HG03442 (cell line): Measurements from ENCODE around the gene LTBP3.

Experiments used
- ATAC-seq: cut with Tn5 transposase; IDR thresholded peaks from one replicate; pipeline ENCODE4 v1.9.1; 2021; ENCODE audit warnings: mild to moderate bottlenecking, moderate library complexity; ENCODE audit not compliant: unreplicated experiment

The LTBP3 gene

DNA sequence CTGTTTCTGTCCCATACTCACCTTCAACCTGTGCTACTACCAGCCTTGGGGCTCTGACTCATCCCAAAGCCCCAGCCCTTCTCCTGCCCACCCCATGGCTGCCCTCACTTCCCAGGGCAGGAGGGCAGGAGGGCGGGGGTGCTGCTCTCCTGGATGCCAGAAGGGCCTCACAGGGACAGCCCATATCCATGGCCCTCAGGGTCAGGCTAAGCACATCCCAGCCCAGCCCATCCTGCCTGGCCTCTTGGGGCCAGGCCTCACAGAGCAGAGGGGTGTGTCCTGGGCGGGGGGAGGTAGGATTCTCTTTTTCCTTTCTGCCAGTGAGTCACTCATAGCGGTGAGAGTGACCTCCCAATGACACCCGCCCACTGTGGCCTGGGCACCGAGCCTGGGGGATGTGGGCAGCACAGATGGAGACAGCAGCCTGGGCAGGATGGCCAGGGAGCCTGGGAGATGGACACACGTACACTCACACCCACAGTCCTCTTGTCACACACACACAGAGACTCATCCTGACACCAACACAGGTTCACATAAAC lies 2.4 kb downstream of the LTBP3 start:
- ATAC-seq, result no peak

DNA sequence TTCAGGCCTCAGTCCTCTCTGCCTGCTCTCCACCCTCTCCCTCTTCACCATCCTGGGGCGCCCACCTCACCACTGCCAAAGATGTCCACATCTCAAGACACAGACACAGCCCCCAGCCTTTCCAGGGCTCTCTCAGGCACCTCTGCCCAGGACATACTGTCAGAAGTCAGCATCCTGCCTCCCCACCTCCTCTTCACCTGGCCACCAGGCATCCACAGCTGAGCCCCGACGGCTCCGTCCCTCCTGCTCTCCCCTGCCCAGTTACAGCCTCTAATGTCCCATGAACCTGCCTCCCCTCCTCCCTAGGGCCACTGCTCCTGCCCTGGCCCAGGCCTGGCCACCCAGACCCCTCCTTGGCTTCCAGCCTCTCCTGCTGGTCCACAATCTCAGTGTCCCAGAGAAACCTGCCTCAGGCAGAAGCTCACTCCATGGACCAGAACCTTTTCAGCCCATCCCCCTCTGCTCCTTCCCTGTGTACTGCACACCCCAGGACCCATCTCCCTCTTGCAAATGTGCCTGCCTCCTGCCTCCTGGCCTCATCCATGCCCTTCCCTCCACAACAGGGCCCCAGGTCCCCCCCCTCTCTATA lies 3.2 kb downstream of the LTBP3 start:
- ATAC-seq, result no peak

DNA sequence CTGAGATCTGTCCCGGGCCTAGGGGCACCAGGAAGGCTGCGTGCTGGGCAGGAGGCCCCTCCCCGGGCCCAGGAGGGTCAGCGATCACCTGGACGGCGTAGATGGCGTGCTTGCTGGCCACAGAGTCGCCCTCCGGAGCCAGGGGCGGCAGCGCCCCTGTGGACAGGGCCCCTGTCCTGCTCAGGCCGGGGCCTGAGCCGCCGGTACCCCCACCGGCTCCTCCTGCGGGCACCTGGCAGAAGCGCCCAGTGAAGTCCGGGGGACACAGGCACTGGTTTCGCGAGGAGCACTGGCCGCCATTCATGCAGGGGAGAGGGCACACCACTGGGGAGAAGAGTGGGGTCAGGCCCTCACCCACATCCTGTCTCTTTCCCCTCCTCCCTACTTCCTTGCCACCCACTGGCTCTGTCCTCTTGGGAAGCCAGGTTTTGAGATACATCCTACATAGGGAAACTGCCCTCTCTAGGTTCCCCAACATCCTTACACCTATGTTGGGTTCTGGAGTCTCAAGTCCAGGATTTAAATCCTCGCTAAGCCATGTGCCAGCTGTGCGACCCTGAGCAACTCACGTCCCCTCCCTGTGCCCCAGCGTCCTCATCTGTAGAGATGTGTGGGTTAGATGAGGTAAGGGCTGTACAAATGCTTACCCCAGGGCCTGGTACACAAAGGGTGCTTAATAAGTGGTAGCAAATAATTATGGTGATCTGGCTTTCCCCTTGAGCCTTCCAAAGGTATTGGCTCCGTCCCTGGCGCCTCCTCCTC lies 3.9 kb downstream of the LTBP3 start:
- ATAC-seq, result no peak

DNA sequence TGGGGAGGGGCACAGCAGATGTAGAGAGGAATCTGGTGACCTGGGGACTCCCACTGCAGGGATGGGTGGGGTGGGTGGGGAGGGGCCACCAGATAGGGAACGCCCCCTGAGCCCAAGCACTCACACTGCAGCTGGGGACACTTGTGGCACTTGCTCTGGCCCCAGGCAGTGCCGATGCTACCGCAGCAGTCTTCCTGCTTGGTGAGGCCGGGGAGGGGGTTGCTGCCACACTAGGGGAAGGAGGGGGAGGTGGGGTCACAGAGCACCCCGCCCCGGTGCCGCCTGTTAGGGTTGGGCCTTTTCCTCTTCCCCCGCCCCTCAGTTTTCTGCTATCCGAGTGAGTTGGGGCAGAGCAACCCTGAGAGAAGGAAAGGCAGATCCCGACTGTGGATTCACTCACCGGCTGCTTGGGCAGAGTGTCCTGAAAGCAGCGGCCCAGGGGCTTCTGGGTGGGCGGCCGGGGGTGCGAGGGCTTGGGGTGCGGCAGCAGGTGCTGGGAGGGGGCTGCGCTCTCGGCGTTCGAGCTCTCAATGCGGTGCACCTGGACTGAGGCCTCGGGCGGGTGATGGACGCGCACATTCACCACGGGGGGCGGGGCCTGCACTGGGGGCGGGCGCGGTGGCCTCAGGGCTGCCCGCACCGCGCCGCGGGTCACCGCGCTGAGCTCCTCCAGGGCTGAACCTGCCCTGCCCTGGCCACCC lies 4.7 kb downstream of the LTBP3 start:
- ATAC-seq, result no peak

DNA sequence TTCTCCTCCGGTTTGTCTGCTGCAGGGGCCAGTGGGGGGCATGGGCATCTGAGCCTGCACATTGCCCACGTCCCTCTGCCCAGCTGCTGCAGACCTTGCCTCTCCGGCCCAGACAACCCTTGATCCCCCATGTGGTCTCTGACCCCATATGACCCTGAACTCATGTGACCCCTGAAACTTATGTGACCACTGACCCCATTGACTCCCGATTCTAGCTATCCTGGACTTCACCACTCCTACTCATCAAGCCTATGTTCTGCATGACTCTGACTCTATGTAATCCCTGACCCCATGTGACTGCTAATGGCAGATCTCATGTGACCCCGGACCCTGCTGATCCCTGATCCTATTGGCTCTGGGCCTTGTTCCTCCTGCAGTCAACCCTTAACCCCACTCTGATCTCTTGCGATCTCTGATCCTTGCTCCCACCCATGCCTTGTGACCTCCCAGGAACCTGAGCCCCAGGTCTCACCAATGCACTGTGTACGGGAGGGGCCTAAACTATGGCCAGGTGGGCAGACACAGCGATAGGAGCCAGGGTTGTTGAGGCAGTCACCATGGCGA lies 5.7 kb downstream of the LTBP3 start:
- ATAC-seq, result no peak

DNA sequence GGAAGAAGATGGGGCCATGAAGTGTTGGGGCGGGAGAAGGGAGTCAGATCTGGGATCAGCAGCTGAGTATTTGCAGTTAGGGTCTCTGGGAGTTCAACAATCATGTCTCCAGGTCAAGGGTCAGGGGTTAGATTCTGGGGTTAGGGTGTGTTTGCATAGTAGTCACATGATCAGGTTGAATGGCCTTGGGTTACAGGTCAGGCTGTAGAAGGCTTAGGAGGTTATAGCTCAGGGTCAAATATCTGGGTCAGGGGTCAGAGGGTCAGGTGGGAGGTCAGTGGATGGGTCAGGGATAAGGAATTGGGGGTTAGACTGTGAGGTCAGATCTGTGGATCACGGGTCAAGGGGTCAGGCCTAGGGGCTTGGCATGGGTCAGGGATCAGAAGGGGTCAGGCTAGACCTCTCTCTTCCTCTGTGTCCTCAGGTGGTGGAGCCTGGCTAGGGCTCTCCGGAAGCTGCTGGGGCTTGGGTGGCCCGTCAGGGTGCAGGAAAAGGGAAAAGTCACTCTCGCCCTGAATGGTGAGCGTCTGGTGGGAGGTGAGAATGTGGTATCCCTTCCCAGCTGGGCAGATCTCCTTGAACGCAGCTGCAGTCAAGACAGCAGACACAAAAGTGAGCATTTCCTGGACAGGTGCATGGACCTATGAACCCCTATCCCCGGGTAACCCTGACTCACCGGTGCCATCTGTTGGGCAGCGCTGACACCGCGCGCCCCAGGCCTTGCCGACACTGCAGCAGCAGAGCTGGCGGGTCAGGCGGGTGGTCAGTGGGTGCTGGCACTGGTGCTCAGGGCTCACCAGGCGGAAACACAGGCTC lies 6.4 kb downstream of the LTBP3 start:
- no peak for ATAC-seq

DNA sequence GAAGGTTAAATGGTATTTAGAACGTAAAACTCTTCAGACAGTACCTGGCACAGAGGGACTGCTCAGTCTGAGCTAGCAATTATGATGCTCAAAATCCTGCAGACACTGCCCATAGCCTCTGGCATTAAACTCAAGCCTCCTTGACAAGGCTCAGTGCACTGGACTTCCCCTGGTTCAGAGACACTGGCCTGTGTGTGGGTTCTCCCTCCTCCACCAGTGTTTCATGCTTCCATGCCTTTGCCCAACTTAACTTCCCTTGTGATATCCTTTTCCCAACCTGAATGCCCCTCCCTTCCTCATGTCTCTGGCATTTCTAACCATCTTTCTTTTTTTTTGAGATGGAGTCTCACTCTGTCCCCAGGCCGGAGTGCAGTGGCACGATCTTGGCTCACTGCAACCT lies 9.1 kb downstream of the LTBP3 start:
- ATAC-seq, result no peak

DNA sequence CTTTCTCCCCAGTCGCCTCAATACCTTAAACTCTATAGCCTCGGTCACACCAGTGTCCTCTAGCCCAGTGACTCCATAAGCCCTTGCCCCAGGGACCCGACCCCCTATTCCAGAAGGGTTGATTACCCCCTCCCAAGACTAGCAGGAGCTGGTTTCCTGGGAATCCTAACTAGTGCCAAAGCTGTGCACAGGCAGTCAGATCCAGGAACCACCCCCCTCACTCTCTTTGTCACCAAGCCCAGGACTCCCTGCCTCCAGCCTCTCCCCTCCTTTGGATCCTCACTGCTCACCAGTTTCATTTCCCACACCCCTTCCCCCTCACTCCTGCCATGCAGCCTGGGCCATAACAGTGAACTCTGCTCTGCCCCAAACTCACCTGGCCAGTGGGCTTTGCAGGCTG lies 9.8 kb downstream of the LTBP3 start:
- ATAC-seq, result no peak

DNA sequence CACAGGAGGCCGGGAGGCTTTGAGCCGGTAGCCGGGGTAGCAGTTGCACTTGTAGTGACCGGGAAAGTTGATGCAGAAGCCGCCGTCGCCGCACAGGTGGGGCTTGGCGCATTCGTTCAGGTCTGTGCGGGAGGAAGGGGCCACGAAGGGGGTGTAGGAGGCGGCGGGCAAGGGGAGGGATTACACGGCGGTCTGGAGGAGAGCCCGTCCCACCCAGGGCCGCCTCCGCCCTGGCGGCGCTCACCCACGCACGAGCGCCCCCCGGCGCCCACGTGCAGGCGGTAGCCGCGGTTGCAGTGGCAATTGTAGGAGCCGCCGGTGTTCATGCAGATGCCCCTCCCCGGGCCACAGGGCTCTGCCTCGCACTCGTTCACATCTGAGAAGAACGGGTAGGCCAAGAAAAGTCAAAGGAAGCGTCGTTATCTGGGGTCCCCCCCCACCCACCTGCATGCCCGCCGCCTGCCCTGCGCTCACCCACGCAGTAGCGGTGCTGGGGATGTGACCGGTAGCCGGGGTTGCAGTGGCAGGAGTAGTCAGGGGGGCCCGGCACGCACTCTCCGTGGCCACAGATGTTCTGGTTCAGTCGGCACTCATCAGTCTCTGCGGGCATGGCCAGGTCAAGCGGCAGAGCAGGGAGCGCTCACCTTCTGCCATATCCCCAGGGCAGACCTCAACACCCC lies 10.6 kb downstream of the LTBP3 start:
- ATAC-seq, result no peak

DNA sequence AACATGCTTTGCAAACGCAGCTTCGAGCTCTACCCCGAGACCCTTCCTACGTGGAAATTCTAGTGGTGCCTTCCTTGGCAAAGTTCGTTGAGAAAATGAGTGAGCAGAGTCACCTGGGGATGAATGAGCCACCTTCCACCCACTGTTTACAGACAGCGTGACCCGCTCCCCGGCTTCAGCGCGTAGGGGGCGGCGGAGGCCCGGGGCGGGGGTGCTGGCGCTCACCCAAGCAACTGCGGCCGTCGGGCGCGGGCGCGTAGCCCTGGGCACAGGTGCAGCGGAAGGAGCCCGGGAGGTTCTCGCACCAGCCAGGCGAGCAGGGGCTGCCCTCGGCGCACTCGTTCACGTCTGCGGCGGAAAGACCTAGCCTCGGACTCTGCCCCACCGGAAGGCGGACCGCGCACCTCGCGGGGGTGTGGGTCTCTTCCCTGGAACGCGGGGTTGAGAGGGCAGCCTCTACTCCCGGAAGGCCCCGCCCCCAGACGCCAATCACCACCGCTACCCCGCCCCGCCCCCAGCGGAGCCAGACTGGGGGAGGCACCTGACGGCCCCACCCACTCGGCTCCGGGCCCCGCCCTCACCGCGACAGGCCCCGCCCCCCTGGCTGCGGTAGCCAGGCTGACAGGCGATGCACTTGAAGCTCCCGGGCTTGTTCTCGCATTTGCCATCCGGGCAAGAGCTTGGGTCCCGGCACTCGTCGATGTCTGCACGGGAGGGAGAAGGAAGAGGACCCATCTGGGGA lies 11.8 kb downstream of the LTBP3 start:
- peak; percentile 60 for ATAC-seq

DNA sequence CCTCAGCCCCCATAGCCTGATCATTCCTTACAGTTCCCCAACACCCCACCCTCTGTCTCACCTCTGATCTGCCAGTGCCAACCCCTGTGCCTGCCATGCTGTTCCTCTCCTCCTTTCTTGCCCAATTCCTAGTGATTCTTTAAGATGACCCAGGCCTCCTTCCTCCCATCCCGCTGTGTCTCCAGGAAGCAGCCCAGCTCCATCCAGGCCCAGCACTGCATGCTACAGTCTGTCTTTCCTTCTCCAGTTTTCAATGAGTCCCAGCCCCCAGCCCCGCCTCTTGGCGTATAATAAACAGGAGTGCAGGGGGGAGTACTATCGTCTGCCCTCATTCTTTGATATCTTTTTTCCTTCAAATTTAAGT lies 12.3 kb downstream of the LTBP3 start:
- ATAC-seq, result no peak

DNA sequence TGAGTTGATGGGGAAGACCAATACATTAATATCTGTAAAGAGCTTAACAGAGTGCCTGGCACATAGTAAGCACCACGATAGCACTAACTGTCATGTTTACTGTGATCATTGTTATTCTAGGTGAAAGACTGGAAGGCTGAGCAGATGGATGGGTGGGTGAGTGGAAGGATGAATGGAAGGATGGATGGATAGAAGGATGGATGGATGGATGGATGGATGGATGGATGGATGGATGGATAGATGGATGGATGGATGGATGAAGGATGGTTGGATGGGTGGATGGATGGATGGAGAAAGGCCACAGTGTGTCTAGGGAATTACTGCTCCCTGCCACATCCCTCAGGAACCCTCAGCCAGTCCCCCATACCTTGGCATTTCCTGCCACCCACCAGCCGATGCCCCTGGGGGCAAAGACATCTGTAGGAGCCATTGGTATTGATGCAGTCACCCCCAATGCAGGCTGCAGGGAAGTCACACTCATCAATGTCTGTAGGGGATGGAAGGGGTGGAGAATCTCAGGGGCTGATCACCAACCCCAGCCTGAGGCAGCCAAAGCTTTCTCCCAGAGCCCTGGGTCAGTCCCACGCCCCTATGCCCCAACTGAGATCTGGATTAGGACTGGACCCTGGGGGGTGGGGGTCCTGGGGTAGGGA lies 15.3 kb downstream of the LTBP3 start:
- no peak for ATAC-seq

DNA sequence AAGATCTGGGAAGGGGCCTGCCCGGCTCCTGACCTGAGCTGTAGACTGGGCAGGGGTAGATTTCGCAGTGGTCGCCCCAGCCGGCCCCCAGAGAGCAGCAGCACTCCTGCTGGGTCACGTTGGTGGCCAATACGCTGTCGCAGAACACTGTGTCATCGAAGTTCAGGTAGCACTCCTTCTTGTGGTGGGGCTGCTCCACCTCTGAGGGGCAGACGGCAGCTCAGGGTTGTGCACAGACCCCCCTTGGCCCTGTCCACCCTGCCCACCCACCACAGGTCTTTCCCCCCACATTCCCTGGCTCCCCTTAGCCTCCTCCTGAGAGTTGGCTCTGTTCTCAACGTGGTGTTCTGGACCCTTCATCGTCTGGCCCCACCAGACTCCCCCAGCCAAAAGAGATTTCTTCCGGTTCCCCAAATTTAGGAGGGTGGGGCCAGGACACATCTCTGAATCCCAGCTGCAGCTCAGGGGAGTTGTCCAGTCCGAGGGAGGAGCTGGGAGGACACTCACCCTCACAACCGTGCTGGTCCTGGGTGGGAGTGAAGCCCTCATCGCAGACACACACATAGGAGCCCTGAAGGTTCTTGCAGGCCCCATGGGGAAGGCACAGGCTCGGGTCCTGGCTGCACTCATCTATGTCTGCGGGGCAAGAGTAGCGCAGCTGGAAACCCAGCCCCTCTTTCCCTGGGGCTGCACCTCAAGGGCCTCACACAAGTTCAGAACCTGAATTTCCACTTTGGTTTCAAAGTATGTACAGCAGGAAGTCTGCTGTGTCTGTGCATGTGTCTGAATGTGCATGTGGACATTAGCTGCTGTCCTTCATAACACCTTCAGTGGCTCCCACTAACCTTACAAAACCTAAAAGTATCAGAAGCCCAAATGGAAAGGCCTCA lies 16.8 kb downstream of the LTBP3 start:
- no peak for ATAC-seq

DNA sequence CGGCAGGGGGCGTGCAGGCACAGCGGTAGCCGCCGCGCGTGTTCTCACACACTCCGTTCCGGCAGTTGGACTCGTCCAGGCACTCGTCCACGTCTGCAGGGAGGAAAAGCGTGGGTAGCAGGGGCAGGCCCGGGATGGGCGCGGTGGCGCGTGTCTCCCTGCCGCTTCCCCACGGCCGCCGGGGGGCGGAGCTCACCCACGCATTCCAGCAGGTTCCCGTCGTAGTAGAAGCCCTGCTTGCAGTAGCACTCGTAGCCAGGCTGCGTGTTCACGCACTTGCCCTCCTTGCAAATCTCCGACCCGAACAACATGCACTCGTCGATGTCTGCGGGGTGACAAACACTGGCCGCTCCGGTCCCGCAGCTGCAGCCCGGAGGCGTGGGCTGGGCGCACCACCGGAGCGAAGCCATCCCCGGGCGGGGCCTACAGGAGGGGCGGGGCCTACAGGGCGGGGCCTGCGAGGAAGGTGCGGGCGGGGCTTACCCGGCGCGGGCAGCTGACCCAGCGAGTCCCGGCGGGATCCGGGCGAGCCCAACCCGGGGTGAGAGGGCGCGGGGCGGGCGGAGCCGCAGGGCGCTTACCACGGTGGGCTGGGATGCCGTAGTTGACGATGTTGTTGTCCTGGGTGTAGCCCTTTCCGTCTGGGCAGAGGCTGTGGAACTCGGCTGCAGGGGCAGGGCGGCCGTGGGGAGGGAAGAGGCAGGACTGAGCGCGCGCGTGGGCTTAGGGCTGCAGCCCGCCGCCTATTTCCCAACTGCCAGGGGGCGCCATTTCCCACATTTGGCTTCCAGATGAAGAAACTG lies 17.7 kb downstream of the LTBP3 start:
- peak; percentile 56 for ATAC-seq

DNA sequence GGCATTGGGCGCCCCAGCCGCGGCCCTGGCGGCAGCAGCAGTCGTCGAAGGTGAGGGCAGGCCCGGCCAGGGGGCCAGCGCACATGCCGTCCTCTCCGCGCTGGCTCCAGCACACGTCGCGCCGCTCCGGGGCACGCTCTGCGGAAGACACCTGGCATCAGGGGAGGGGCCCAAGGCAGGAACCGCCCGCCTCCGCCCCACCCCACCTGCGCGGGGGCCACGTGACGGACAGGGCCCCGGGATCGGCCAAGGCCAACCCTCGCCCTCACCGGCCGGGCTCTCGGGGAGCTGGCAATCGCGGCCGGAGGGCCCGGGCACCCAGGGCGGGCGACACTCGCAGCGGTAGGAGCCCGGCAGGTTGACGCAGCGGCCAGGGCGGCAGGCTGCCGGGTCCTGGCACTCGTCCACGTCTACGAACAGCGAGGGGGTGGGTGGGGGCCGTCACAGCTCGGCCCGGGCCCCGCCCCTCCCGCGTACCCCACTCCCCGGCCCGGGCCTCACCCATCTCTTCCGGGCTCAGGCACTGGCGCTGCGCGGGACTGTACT lies 18.3 kb downstream of the LTBP3 start:
- ATAC-seq, result peak; percentile 40

DNA sequence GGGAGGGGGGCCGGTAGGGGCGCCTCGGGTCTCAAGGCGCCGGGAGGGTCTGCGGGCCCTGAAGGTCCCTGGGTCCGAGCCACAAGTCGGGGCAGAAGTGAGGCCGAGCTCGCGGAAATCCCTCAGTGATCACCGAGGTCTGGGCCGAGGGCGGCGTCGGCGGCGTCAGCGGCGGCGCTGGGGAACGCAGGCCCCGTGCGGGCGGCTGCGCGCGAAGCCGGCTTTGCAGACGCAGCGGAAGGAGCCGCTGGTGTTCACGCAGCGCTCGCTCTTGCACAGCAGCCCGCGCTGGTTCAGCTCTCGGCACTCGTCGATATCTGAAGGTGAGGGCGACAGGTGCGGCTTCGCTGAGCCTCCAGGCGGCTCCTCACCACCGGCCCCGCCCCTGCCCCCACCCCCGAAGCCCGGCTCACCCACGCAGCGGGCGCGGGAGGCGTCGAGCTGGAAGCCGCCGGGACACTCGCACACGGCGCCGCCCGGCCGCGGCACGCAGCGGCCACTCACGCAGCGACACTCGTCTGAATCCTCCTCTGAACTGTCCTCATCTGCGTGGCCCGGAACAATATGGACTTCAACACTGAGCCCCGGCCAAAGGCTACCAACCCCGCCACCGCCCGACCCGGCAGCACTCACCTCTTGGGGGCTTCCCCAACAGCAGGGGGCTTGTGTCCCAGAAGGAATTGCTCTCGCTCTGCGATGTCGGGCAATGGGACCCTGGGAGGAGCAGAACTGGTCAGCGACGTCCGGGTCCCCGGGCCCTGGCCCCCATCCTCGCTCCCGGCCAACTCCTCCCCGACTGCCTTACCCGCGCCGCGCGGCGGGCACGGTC lies 19.0 kb downstream of the LTBP3 start:
- ATAC-seq, result no peak
